ENCODE data around the gene SLC13A4. TPM values are rescaled to one million over a fixed set of nuclear protein-coding genes. Genes with fewer than 3 reads are reported as not detected.

The SLC13A4 gene
- total and polyA plus RNA-seq, 2 of the 13 experiments (the other 11 are each of a cell fraction or from before 2014, with no cell fraction given): 0.04 TPM; not detected in 1

- Histone ChIP-seq H2AFZ (ENCODE audit: low read length) (no peak overlapping the region), H3K36me3 (replicated peaks in 1 of 2; ENCODE audit: control insufficient read depth in 1 of 2, insufficient read depth in 2 of 2, low read length in 2 of 2) (no peaks in the 10 kb centered on the region), H4K20me1 (ENCODE audit: insufficient read depth, low read length) (no peaks in the 10 kb centered on the region), H3K79me2 (ENCODE audit: insufficient read depth, low read length) (no peaks in the 10 kb centered on the region), H3K9me3 (ENCODE audit: low read length) (no peaks in the 10 kb centered on the region), H3K4me1 (ENCODE audit: insufficient read depth, low read length) (no peaks in the 10 kb centered on the region), H3K4me3 (replicated peaks in 1 of 3; ENCODE audit: insufficient read depth in 1 of 3, low read depth in 2 of 3, low read length in 3 of 3) (no peak overlapping the region), H3K9ac (ENCODE audit: insufficient read depth, low read depth, low read length) (no peak overlapping the region), H3K4me2 (ENCODE audit: low read depth, low read length) (no peak overlapping the region), H3K27me3 (ENCODE audit: control insufficient read depth in 1 of 2, insufficient read depth in 2 of 2, low read length in 2 of 2) (peaks cover 2 to 29% of the 10 kb centered on the region in 2 experiments; a peak in 4 of 5 replicates), H3K27ac (ENCODE audit: extremely low read length, insufficient read depth, low read length) (no peak overlapping the region)
- WGBS (ENCODE audit: low lambda C conversion rate): 58% methylated on average over 14 of the region's 21 CpGs
- ChIA-PET CTCF (ENCODE audit: low intra/inter-chr PET ratio, low total read pairs) (no interaction called here), POLR2A (no interaction called here)
- no peak for TF ChIP-seq ZC3H4 (CRISPR knock-in tag; IDR thresholded peaks at IDR 0.05; ENCODE audit: borderline replicate concordance)
- TF ChIP-seq ZBTB34 (CRISPR knock-in tag; IDR thresholded peaks at IDR 0.05): no peak
- TF ChIP-seq SNRNP70 (IDR thresholded peaks at IDR 0.05; ENCODE audit: low read depth, low read length): no peak
- no peak for TF ChIP-seq MIER2 (CRISPR knock-in tag; IDR thresholded peaks at IDR 0.05)
- TF ChIP-seq ASH2L (IDR thresholded peaks at IDR 0.05; ENCODE audit: insufficient read length, low read depth, low read length): no peak
- TF ChIP-seq TFDP2 (CRISPR knock-in tag; IDR thresholded peaks at IDR 0.05): no peak
- DNase-seq (ENCODE audit: low spot score) (no peak), ATAC-seq (no peak), FAIRE-seq (no peak)
- in situ Hi-C loops (cut with HindIII; ENCODE audit: extremely low pct_ligation_motif_present, low pct_unique_long_range_greater_than_20kb) (no loop called here), intact Hi-C loops (cut with micrococcal nuclease; ENCODE audit: unreplicated experiment) (no loop called here)
- no TSS peak for BruUV-seq (replicated peaks)
These were observed 5.8 kb upstream of the SLC13A4 start for GRCh38 chr7:135733603-135734342.

Measured in HepG2 (cell line).